NCI-H2107 (cell line): Measurements from ENCODE around the gene NHSL2.

Experiments
- DNase-seq: peaks from one replicate; lab custom pipeline; 2025; lab: John Stamatoyannopoulos, UW

Gene NHSL2

GRCh38 chrX:72110051-72110875, 199.6 kb downstream of the NHSL2 start:
- no peak for DNase-seq

DNA sequence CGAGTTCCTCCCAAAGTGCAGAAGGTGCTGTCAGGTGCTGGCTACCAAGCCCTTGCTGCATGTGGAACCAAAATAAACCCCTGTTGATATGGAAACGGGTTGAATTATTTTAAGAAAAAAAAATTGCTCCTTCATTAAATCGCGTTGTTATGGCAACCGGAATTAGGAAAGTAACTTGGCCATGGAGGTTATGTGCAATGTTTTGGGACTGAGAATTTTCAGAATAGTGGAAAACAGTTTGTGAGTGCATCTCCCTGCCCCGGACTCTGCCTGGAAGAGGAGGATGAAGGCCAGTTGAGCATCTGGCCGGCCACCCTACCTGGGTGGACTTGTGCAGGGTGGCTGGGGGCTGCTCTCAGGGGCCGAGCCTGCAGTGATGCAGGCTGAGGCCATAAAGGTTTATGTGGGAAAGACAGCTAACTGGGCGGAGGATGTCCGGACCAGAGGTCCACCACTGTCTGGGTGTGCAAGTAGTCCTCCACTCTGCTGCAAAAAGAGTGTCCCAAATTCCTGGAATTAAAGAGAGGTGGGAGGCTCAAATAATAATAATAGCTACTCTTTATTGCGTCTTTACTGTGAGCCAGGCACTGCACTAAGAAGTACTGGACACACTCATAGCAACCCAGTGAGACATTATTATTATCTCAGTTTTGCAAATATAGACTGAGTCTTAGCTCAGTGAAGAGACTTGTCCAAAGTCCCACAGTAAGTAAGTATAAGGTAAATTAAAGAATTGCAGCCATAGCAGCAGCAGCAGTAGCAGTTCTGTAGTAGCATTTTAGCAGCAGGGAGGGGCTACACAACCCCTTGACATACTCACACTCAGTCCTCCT, 200.4 kb downstream of the NHSL2 start:
- no peak for DNase-seq

GRCh38 chrX:72113461-72113860, 202.8 kb downstream of the NHSL2 start:
- no peak for DNase-seq

DNA sequence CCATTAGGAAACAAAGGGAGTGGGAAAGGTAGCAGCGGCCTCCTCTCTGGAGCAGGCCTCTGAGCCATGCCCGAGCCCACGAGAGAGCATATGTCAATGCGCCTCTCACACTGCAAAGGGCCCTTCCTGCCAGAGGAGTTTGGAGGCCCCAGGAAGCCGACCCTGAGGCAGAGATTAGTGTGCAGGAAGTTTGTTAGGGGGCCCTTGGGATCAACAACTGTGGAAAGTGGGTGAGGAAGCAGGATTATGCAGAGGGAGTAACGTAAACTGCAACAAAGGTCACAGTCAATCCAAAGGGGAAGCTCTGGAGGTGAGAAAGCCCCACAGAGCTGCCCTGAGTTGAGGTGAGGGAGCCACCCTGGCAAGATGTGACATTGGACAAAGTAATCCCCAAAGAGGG, 203.7 kb downstream of the NHSL2 start:
- DNase-seq, result no peak

GRCh38 chrX:72114807-72115206, 204.2 kb downstream of the NHSL2 start:
- DNase-seq, result no peak

DNA sequence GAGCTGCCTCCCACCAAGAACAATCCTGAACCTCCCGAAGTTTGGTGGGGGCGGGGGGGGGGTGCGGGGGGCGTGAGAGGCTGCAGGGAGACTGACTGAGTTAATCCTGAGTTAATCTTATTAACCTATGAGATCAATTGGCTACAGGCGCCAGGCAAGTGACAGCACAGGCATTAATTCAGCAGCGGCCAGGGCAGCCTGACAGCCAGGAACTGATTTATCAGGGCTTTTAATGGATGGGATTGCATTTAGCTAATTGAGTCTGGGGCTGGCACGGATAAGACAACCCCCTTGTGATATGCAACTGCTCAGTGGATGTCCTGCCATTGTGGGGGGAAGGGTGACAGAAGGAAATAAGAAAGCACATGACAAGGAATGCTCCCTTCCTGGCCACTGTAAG, 204.7 kb downstream of the NHSL2 start:
- DNase-seq, result no peak

DNA sequence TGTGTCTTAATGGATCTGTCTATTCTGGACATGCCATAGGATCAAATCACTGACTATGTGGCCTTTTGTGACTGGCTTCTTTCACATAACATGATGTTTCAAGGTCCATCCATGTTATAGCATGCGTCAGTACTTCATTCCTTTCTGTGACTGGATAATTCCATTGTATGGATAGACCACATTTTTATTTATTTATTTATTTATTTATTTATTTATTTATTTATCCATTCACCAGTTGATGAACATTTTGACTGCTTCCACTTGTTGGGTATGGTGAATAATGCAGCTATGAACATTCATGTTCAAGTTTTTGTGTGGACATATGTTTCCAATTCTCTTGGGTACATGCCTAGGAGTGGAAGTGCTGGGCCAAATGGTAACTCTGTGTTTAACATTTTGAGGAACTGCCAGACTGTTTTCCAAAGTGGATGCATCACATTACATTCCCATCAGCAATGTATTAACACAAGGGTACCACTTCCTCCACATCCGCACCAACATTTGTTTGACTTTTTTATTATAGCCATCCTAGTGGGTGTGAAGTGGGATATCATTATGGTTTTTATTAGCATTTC, 207.1 kb downstream of the NHSL2 start:
- DNase-seq, result no peak

GRCh38 chrX:72120837-72121236, 210.2 kb downstream of the NHSL2 start:
- DNase-seq, result no peak

DNA sequence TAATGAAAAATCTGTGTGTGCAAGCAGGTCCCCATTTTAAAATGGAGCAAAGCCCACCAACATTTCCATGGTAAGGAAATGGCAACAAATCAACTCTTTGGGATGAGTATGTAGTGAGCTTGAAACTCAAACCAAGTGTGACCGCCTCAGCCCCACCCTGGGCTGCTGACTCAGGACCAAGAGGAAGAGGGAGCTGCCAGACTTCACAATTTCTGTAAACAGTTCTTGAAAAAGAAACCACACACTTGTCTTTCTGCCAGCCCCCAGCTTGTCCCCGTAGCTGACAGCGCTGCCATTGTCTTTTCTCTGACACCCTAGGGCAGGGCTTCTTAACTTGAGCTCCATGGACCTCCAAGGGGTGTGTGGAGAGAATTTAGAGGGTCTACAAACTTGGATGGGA, 210.7 kb downstream of the NHSL2 start:
- no peak for DNase-seq

DNA sequence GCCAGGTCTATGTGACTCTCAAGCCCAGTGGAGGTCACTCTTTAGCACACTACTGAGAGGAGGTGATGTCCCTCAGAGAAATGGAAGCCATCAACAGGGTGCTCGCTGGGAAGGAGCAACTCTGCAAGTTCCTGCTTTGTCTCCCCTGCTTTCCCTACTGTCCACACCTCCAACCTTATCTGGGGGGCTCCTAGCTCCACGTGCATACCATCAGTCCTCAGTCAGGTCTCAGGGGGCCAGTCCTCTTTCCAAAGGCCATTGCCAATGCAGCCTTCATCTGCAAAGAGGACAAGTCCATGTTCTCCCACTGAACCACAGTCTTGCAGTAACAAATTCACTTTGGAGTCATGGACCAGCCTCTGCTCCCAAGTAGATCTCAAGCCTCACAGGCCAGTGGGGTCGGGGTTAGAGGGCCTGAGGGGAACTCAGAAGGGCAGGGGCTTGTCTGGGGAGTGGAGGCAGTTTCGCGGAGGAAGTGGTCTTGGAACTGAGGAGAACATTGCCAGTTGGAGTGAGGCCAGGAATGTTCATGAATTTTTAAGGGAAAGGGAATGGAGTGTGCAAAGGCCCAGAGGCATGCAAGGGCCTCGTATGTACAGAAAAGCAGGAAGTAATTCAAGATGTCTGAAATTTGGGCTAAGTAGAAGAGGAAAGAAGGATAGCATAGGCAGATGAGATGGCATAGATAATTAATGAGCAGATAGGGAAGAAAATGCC, 212.1 kb downstream of the NHSL2 start:
- DNase-seq, result no peak

GRCh38 chrX:72123471-72124185, 213.0 kb downstream of the NHSL2 start:
- DNase-seq, result no peak

DNA sequence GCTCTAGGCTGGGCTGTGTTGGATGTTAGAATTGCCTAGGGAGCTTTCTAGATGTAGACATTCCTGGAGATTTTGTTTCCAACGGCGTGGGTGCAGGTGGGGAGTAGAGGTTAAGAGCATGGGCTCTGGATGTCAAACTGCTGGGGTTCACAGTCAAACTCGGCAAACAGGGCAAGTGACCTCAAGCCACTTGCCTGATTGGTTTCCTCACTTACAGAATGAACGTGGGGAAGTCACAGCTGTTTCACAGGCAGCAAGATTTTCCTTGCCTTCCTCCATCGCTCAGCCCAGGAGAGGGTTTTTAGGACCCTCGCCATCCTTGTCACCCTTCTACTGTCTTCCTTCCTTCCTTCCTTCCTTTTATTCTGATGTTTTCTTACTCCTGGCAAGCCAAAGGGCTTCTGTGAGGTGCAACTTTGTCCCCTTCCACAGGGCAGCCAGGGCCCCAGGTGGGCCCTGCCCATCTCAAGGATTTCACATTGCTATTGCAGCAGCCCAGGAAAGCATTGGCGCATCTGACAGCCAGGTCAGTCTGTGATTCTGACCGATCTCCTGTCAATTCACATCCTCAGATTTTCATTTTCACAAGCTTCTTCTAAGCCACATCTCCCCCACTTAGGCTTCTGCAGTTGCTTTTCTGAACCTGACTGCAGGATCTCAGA, 214.0 kb downstream of the NHSL2 start:
- DNase-seq, result no peak

GRCh38 chrX:72125331-72126047, 214.8 kb downstream of the NHSL2 start:
- DNase-seq, result no peak

DNA sequence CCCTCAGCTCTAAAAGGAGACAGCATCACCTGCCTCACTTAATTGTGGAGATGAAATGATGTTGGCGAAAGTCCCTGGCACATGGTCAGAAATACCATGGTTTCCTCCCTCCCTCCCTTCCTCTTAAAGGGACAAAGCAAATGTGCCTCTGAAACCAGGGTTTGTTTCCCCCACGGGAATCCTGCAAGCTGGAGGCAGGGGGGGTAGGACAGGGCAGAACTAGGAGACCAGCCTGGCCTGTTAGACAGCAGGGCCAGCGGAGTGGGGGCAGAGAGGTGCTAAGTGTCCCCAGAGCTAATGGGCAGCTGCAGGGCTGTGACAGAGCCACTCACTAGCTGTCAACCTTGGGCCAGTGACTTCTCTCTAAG, 215.4 kb downstream of the NHSL2 start:
- no peak for DNase-seq

GRCh38 chrX:72126539-72127140, 216.0 kb downstream of the NHSL2 start:
- DNase-seq, result peak; percentile 47

DNA sequence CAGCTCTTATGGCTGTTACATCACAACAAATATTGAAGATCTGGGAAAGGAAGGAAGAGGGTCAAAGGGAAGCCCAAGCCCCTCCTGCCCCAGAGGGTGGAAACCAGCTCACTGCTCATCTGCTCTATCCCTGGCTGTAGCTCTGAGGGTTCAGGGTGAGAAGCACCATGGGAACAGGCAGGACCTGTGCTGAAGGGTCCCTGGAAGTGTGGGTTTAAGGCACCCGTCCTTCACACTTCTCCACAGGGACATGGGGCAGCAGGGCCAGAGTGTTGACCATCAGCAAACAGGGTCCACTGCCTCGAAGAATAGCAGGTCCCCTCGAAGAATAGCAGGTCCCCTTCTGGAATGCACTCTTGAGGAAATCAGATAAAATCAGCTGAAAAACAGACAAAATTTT, 216.7 kb downstream of the NHSL2 start:
- DNase-seq, result no peak

DNA sequence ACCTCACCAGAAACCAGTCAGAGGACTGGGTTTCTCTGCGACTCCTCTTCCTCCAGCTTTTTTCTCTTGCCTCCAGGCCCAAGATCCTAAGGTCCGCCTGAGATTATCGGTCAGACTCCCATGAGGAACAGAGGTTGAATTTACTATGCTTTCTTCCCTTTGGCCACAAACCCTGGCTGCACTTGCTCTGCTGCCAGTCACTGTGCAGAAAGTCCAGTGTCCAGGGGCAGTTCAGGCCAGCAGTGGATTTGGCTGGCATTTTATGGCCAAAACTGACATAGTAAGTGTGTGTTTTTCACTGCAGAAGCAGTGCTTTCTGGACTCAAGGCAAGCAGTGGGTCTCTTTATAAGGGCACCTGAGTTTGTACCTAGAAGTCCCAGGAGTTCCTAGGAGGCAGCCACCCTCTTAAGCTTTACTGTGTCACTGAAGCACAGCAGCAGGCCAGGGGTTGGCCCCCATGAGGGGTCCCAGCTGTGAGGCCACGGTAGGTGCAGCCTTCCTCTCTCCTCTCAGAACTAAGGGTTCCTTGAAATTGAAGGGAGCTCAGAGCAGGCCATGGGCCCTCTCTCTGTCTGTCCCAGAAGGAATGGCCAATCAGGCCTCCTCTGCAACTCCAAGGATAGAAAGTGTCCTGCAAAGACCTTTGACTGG, 217.7 kb downstream of the NHSL2 start:
- no peak for DNase-seq

DNA sequence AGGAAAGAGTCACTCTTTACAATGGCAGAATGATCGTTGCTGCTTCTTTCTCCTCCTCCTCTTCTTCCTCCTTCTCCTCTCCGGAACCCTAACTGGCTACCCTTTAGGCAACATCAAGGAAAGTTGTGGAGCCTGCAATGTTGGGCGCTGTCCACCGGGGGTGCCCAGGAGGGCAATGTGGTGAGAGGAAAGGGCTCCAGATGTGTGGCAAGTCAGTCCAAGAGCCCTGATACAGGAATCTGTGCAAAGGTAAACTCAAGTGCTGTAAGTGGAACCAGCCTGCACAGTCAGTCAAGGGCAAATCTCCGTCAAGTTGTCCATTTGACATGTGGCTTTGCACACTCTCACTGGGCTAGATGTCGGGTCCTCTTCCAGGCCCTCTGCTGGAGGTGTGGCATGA, 218.2 kb downstream of the NHSL2 start:
- DNase-seq, result no peak

DNA sequence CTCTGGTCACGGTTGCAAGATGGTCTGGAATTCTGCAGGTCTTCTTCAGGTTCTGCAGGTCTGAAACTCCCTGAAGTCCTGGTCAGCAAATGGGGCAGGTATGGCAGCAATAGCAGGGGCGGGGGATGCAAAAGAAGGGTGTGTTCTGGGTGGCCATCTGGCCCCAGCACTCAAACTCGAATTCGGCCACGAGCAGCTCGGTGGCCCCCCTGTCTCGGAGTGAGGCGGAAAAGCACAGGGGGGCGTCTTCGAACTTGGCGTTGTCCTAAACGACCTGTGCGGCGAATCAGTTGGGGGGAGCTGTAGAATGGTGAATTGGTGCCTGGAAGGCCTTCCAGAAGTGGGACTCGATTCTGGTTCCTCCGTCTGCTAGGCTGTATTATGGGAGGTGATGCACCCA, 219.0 kb downstream of the NHSL2 start:
- no peak for DNase-seq
